IMR-90 (cell line): ENCODE measurements around the gene SLC43A2. TPM values are rescaled to one million over a fixed set of nuclear protein-coding genes. Genes with fewer than 3 reads are reported as not detected.

Experiments
- ATAC-seq: fragments of 200-7000 bp; cut with Tn5 transposase; 2 replicates; pipeline ENCODE4 v1.9.1; 2020; ENCODE audit warnings: low read depth, mild to moderate bottlenecking, moderate library complexity
- BruUV-seq: library from RNA; stranded (reverse); fragments of 400-500 nt; replicated peaks from 2 replicates; lab custom pipeline; 2021; lab: Mats Ljungman, UMichigan
- CTCF ChIA-PET: fragments of 300-600 bp; formaldehyde crosslinking; extraction: SDS; loops from one replicate; lab custom pipeline; 2021; ENCODE audit warnings: antibody characterized with exemption; lab: Yijun Ruan, JAX
- POLR2A ChIA-PET: fragments of 300-600 bp; sonication (Branson Sonifier 250); formaldehyde crosslinking; loops from one replicate; lab custom pipeline; 2022; ENCODE audit warnings: antibody characterized with exemption; ENCODE audit not compliant: unreplicated experiment; lab: Charles Lee
- DNase-seq: peaks from one replicate; pipeline ENCODE4 v3.0.0; 2013
- H2AFZ ChIP-seq: replicated peaks from 2 replicates; pipeline ENCODE3; 2013; ENCODE audit warnings: low read length, mild to moderate bottlenecking; ENCODE audit not compliant: poor library complexity
- H2AK5ac ChIP-seq: 2 replicates; pipeline ENCODE4 v1.6.1; 2013; ENCODE audit warnings: low read depth, low read length, inconsistent platforms
- H2AK9ac ChIP-seq: replicated peaks from 2 replicates; pipeline ENCODE3; 2013; ENCODE audit warnings: mild to moderate bottlenecking, low read depth, low read length, moderate library complexity; ENCODE audit not compliant: poor library complexity
- H2BK120ac ChIP-seq: 2 replicates; pipeline ENCODE4 v1.6.1; 2013; ENCODE audit warnings: low read depth, low read length, inconsistent platforms
- H2BK15ac ChIP-seq: 3 replicates; pipeline ENCODE4 v1.6.1; 2013; ENCODE audit warnings: low read depth, low read length, inconsistent platforms
- H2BK20ac ChIP-seq: 2 replicates; pipeline ENCODE4 v1.6.1; 2013; ENCODE audit warnings: low read depth, mild to moderate bottlenecking, inconsistent platforms, low read length, moderate library complexity
- H2BK5ac ChIP-seq: 2 replicates; pipeline ENCODE4 v1.6.1; 2013; ENCODE audit warnings: mild to moderate bottlenecking, low read depth, low read length, inconsistent platforms; ENCODE audit not compliant: poor library complexity, severe bottlenecking
- H3K14ac ChIP-seq: replicated peaks from 2 replicates; pipeline ENCODE4 v1.6.1; 2013; ENCODE audit warnings: low read depth, low read length, inconsistent platforms
- H3K18ac ChIP-seq: 2 replicates; pipeline ENCODE4 v1.6.1; 2013; ENCODE audit warnings: low read depth, low read length, control low read depth
- H3K23ac ChIP-seq: 2 replicates; pipeline ENCODE4 v1.6.1; 2013; ENCODE audit warnings: low read depth, low read length, inconsistent platforms
- H3K27ac ChIP-seq: 2 replicates; pipeline ENCODE4 v1.5.1; 2013; ENCODE audit warnings: mild to moderate bottlenecking, control low read depth, low read length; ENCODE audit not compliant: insufficient read depth
- H3K27me3 ChIP-seq: 2 replicates; pipeline ENCODE4 v1.6.1; 2013; ENCODE audit warnings: low read length; ENCODE audit not compliant: control insufficient read depth, insufficient read depth
- H3K36me3 ChIP-seq: 2 replicates; pipeline ENCODE4 v1.6.1; 2013; ENCODE audit warnings: low read length, mixed read lengths; ENCODE audit not compliant: control insufficient read depth, insufficient read depth
- H3K4ac ChIP-seq: 2 replicates; pipeline ENCODE4 v1.6.1; 2013; ENCODE audit warnings: low read depth, low read length, inconsistent platforms
- H3K4me1 ChIP-seq: 2 replicates; pipeline ENCODE4 v1.6.1; 2013; ENCODE audit warnings: low read length, mixed read lengths; ENCODE audit not compliant: control insufficient read depth, insufficient read depth
- H3K4me2 ChIP-seq: 2 replicates; pipeline ENCODE4 v1.6.1; 2013; ENCODE audit warnings: low read depth, mild to moderate bottlenecking, control low read depth, low read length, moderate library complexity
- H3K4me3 ChIP-seq: 2 replicates; pipeline ENCODE4 v1.5.1; 2013; ENCODE audit warnings: low read depth, mild to moderate bottlenecking, control low read depth, low read length, moderate library complexity; ENCODE audit not compliant: insufficient read depth
- H3K56ac ChIP-seq: 2 replicates; pipeline ENCODE4 v1.6.1; 2013; ENCODE audit warnings: low read length, inconsistent platforms; ENCODE audit not compliant: insufficient read depth; ENCODE audit errors: extremely low read depth
- H3K79me1 ChIP-seq, 2 experiments: 2 replicates each; pipeline ENCODE4 v1.6.1; 2013; ENCODE audit warnings: low read length in 2 of 2, inconsistent platforms in 1 of 2, low read depth in 1 of 2
- H3K9ac ChIP-seq: 2 replicates; pipeline ENCODE4 v1.6.1; 2013; ENCODE audit warnings: low read depth, low read length, control low read depth
- H3K9me1 ChIP-seq: 2 replicates; pipeline ENCODE4 v1.6.1; 2013; ENCODE audit warnings: low read length, inconsistent platforms; ENCODE audit not compliant: insufficient read depth
- H3K9me3 ChIP-seq: 2 replicates; pipeline ENCODE4 v1.6.1; 2013; ENCODE audit warnings: low read length; ENCODE audit not compliant: control insufficient read depth, insufficient read depth
- H4K20me1 ChIP-seq: 2 replicates; pipeline ENCODE4 v1.6.1; 2013; ENCODE audit warnings: low read length, inconsistent platforms; ENCODE audit not compliant: insufficient read depth
- H4K5ac ChIP-seq: 2 replicates; pipeline ENCODE4 v1.6.1; 2013; ENCODE audit warnings: mild to moderate bottlenecking, low read depth, low read length, control low read depth
- H4K8ac ChIP-seq, 2 experiments: 2 replicates each; pipeline ENCODE4 v1.6.1; 2013; ENCODE audit warnings: low read depth in 2 of 2, low read length in 2 of 2, control low read depth in 1 of 2, inconsistent platforms in 1 of 2
- H4K91ac ChIP-seq: 2 replicates; pipeline ENCODE4 v1.6.1; 2013; ENCODE audit warnings: low read depth, low read length, inconsistent platforms; ENCODE audit not compliant: insufficient read depth
- BHLHE40 ChIP-seq: fragments of 150-350 bp; IDR thresholded peaks from 2 replicates; pipeline ENCODE4 v1.6.1; 2016; ENCODE audit warnings: mild to moderate bottlenecking, low read depth, low read length
- CEBPB ChIP-seq: IDR thresholded peaks from 2 replicates; pipeline ENCODE4 v1.6.1; 2012; ENCODE audit warnings: low read depth, low read length, improper control_type of control experiment
- CHD1 ChIP-seq: IDR thresholded peaks from 2 replicates; pipeline ENCODE4 v1.6.1; 2012; ENCODE audit warnings: low read depth, low read length, improper control_type of control experiment
- FOS ChIP-seq: fragments of 150-350 bp; IDR thresholded peaks from 2 replicates; pipeline ENCODE4 v1.6.1; 2016; ENCODE audit warnings: low read depth, low read length
- MAFK ChIP-seq: IDR thresholded peaks from 2 replicates; pipeline ENCODE4 v1.6.1; 2012; ENCODE audit warnings: low read depth, low read length, improper control_type of control experiment
- MAZ ChIP-seq: IDR thresholded peaks from 2 replicates; pipeline ENCODE4 v1.6.1; 2012; ENCODE audit warnings: low read depth, mild to moderate bottlenecking, low read length, improper control_type of control experiment, moderate library complexity, borderline replicate concordance
- MXI1 ChIP-seq: IDR thresholded peaks from 2 replicates; pipeline ENCODE4 v1.6.1; 2012; ENCODE audit warnings: low read depth, mild to moderate bottlenecking, low read length, moderate library complexity, borderline replicate concordance
- NFE2L2 ChIP-seq: fragments of 150-350 bp; IDR thresholded peaks from 2 replicates; pipeline ENCODE4 v1.6.1; 2016; ENCODE audit warnings: low read depth, mild to moderate bottlenecking, low read length
- POLR2A ChIP-seq: IDR thresholded peaks from 2 replicates; pipeline ENCODE4 v1.6.1; 2012; ENCODE audit warnings: mild to moderate bottlenecking, low read depth, low read length
- RAD21 ChIP-seq: IDR thresholded peaks from 2 replicates; pipeline ENCODE4 v1.6.1; 2012; ENCODE audit warnings: low read length, improper control_type of control experiment
- RCOR1 ChIP-seq: IDR thresholded peaks from 2 replicates; pipeline ENCODE4 v1.6.1; 2012; ENCODE audit warnings: mild to moderate bottlenecking, low read length, improper control_type of control experiment; ENCODE audit not compliant: insufficient replicate concordance
- RFX5 ChIP-seq: IDR thresholded peaks from 2 replicates; pipeline ENCODE4 v1.8.0; 2012; ENCODE audit warnings: low read depth, mild to moderate bottlenecking, low read length, moderate library complexity
- SMC3 ChIP-seq: fragments of 150-350 bp; IDR thresholded peaks from 2 replicates; pipeline ENCODE4 v1.6.1; 2016; ENCODE audit warnings: low read depth, mild to moderate bottlenecking, antibody characterized with exemption, low read length, moderate library complexity
- WGBS, 2 experiments: methylation state at CpG; one replicate each; pipeline versions ENCODE4 v1.1.5 to v1.1.7; 2013; ENCODE audit warnings: missing lambda C conversion rate in 2 of 2; ENCODE audit not compliant: insufficient read length in 1 of 2; ENCODE audit errors: extremely low coverage in 2 of 2; 5-methylcytosine and 5-hydroxymethylcytosine counted together
- dilution Hi-C: fragments of 300-500 bp; cut with HindIII; formaldehyde crosslinking; loops from one replicate; pipeline ENCODE4 v1.14.3; 2018; ENCODE audit warnings: low sequenced_read_pairs; ENCODE audit not compliant: unreplicated experiment
- in situ Hi-C: fragments of 300-500 bp; cut with MboI; formaldehyde crosslinking; loops from 3 replicates; pipeline ENCODE4 v1.14.3; 2019; ENCODE audit warnings: low sequenced_read_pairs, inconsistent platforms, mixed read lengths
- intact Hi-C: fragments of 100-400 bp; cut with micrococcal nuclease; formaldehyde crosslinking; loops from 2 replicates; pipeline ENCODE4 v1.10.0; 2022
- polyA plus RNA-seq, 3 experiments: library from polyadenylated mRNA; depleted of rRNA; stranded (reverse); fragments of >200 nt; gene quantifications; 2 replicates each; pipeline ENCODE4 v1.2.3, GENCODE V29; 2012; ENCODE audit warnings: low replicate concordance in 1 of 3
- total RNA-seq: library from RNA; depleted of rRNA; stranded (reverse); fragments of >200 nt; gene quantifications from 2 replicates; pipeline ENCODE4 v1.2.3, GENCODE V29; 2012
- TF ChIP-seq, protein P1 (sequence below): fragments of 150-350 bp; IDR thresholded peaks from 2 replicates; pipeline ENCODE4 v1.6.1; 2016; ENCODE audit warnings: low read depth, mild to moderate bottlenecking, low read length, moderate library complexity, borderline replicate concordance
- TF ChIP-seq, protein P2 (sequence below): conservative IDR thresholded peaks from 2 replicates; pipeline ENCODE4 v1.5.1; 2012; ENCODE audit warnings: mild to moderate bottlenecking, low read depth, low read length, improper control_type of control experiment
- TF ChIP-seq, protein P3 (sequence below): fragments of 150-350 bp; IDR thresholded peaks from 2 replicates; pipeline ENCODE4 v1.6.1; 2017; ENCODE audit warnings: mild to moderate bottlenecking, antibody characterized with exemption, low read length, low read depth

SLC43A2 gene
- total and polyA plus RNA-seq, 2 of the 4 experiments (the other 2 are of a cell fraction): 3.8 to 9.0 TPM

DNA sequence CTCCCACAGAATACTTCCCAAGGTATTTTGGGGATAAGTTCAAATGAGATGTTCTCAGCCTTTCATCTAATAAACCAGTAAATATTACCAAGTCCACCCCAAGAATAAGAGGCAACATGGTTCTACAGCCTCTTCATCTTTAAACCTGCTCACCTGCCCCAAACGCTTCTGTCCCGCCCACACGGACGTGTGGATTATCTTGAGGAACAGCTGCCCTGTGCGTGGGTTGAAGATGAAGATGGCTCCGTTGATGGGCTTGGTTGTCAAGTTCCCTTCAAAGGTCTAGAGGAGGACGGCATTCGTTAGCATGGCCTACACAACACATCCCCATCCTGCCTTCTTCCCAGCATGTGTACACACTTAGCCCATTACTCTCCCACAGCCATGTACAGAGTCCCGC lies 29.5 kb upstream of the SLC43A2 start:
- intact Hi-C loops: no loop called here
- Histone ChIP-seq H3K9ac (no peak overlapping the region), H3K79me1 (peaks cover 30 to 59% of the 10 kb centered on the region in 2 experiments), H3K4me3 (no peak overlapping the region), H2AK9ac (no peak overlapping the region), H3K14ac (no peak overlapping the region), H3K23ac (no peak overlapping the region), H2BK20ac (no peak overlapping the region), H4K8ac (no peak overlapping the region), H2AK5ac (no peak overlapping the region), H3K4me2 (no peak overlapping the region), H4K91ac (no peak overlapping the region), H3K9me1 (peaks cover 12% of the 10 kb centered on the region), H3K36me3 (peaks cover 80% of the 10 kb centered on the region), H3K18ac (no peak overlapping the region), H2BK5ac (no peak overlapping the region), H3K4ac (no peak overlapping the region), H4K20me1 (peaks cover 7% of the 10 kb centered on the region), H3K27ac (no peak overlapping the region), H3K9me3 (no peaks in the 10 kb centered on the region), H2BK15ac (no peak overlapping the region), H2BK120ac (no peak overlapping the region), H3K27me3 (no peaks in the 10 kb centered on the region), H2AFZ (no peak overlapping the region), H3K4me1 (no peaks in the 10 kb centered on the region), H4K5ac (no peak overlapping the region), H3K56ac (no peak overlapping the region)
- dilution Hi-C loops: no loop called here
- TF ChIP-seq CHD1 (no peak), MXI1 (no peak), NFE2L2 (no peak), CEBPB (no peak), RCOR1 (no peak), RAD21 (no peak), RFX5 (no peak), FOS (no peak), MAZ (no peak), MAFK (no peak), BHLHE40 (no peak), POLR2A (no peak), SMC3 (no peak)
- TF ChIP-seq, protein P1, sequence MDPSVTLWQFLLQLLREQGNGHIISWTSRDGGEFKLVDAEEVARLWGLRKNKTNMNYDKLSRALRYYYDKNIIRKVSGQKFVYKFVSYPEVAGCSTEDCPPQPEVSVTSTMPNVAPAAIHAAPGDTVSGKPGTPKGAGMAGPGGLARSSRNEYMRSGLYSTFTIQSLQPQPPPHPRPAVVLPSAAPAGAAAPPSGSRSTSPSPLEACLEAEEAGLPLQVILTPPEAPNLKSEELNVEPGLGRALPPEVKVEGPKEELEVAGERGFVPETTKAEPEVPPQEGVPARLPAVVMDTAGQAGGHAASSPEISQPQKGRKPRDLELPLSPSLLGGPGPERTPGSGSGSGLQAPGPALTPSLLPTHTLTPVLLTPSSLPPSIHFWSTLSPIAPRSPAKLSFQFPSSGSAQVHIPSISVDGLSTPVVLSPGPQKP: no peak
- TF ChIP-seq, protein P2, sequence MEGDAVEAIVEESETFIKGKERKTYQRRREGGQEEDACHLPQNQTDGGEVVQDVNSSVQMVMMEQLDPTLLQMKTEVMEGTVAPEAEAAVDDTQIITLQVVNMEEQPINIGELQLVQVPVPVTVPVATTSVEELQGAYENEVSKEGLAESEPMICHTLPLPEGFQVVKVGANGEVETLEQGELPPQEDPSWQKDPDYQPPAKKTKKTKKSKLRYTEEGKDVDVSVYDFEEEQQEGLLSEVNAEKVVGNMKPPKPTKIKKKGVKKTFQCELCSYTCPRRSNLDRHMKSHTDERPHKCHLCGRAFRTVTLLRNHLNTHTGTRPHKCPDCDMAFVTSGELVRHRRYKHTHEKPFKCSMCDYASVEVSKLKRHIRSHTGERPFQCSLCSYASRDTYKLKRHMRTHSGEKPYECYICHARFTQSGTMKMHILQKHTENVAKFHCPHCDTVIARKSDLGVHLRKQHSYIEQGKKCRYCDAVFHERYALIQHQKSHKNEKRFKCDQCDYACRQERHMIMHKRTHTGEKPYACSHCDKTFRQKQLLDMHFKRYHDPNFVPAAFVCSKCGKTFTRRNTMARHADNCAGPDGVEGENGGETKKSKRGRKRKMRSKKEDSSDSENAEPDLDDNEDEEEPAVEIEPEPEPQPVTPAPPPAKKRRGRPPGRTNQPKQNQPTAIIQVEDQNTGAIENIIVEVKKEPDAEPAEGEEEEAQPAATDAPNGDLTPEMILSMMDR: no peak
- TF ChIP-seq, protein P3, sequence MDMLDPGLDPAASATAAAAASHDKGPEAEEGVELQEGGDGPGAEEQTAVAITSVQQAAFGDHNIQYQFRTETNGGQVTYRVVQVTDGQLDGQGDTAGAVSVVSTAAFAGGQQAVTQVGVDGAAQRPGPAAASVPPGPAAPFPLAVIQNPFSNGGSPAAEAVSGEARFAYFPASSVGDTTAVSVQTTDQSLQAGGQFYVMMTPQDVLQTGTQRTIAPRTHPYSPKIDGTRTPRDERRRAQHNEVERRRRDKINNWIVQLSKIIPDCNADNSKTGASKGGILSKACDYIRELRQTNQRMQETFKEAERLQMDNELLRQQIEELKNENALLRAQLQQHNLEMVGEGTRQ: no peak
- ChIA-PET CTCF (interaction anchor here (1.0 kb wide), 1 partner anchor 84 kb away, joined by 3 read pairs; no protein-coding TSS in a partner anchor), POLR2A (no interaction called here)
- WGBS, 2 experiments: no CpG with 5 or more reads among the region's 9 CpGs
- no TSS peak for BruUV-seq
- ATAC-seq (no peak), DNase-seq (no peak)
- in situ Hi-C loops: loop anchor here (10.0 kb wide), 1 partner anchor 127 kb away; no protein-coding TSS in a partner anchor
